ENCODE data around the gene NOBOX.

DNA sequence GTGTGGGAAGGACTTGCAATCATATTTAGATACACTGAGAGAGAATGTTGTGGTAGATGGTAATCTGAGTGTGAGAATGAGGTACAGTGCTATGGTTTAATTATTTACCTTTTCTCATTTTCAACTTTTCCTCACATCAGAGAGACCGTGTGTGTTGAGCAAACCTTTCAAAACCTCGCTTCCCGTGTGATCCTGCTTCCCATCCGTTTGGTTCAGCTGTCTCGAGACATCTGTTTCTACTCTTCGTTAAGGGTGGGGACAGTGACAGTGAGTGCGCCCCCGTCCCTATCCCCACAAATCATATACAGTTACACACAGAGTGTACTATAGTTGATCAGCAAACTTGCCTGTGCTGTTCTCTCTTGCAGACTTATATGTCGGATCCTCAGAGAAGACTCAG, 33.0 kb upstream of the NOBOX start:
- TF ChIP-seq CTCF (IDR thresholded peaks at IDR 0.05) = no peak
- TF ChIP-seq POLR2A (IDR thresholded peaks at IDR 0.05) = no peak
- TF ChIP-seq EP300 (IDR thresholded peaks at IDR 0.05) = no peak

Data from tibial nerve (tissue), 4 donors.